ENCODE measurements around the gene CD79A. TPM values are rescaled to one million over a fixed set of nuclear protein-coding genes. Genes with fewer than 3 reads are reported as not detected.

The CD79A gene
- total and polyA plus RNA-seq, 2 donors (not counting 3 experiments of a cell fraction or from before 2014, with no cell fraction given), result 0.32 TPM; not detected in 1

DNA sequence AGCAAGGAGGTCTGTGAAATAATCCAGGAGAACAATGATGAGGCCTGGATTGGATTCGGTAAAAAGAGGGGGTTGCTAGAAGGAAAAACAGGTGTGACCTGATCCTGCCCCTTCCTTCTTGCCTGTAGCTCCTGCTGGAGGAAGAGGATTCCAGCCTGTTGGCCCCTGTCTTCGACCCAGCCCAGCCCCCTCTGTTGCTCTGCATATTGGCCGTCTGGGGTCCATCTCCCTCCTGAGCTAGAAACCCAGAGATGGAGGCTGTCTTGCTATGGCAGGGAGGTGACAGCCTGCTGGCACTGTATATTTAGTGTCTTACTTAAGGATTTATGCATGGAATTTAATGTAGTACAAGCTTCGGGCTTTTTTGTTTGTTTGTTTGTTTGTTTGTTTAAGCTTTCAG is 25.6 kb upstream of the CD79A start:
- TF ChIP-seq FOS (IDR thresholded peaks at IDR 0.05; ENCODE audit: borderline replicate concordance, insufficient read depth, low read length), result no peak
- TF ChIP-seq, protein P1, sequence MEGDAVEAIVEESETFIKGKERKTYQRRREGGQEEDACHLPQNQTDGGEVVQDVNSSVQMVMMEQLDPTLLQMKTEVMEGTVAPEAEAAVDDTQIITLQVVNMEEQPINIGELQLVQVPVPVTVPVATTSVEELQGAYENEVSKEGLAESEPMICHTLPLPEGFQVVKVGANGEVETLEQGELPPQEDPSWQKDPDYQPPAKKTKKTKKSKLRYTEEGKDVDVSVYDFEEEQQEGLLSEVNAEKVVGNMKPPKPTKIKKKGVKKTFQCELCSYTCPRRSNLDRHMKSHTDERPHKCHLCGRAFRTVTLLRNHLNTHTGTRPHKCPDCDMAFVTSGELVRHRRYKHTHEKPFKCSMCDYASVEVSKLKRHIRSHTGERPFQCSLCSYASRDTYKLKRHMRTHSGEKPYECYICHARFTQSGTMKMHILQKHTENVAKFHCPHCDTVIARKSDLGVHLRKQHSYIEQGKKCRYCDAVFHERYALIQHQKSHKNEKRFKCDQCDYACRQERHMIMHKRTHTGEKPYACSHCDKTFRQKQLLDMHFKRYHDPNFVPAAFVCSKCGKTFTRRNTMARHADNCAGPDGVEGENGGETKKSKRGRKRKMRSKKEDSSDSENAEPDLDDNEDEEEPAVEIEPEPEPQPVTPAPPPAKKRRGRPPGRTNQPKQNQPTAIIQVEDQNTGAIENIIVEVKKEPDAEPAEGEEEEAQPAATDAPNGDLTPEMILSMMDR (IDR thresholded peaks at IDR 0.05; ENCODE audit: extremely low read depth in 1 of 2, insufficient read depth in 1 of 2, low read depth in 1 of 2, low read length in 2 of 2), result no peak
- no peak for TF ChIP-seq JUN (IDR thresholded peaks at IDR 0.05; ENCODE audit: borderline replicate concordance, insufficient read depth, insufficient read length, low read depth)
- TF ChIP-seq MYC (IDR thresholded peaks at IDR 0.05; ENCODE audit: low read depth, low read length), result no peak
- TF ChIP-seq GATA2 (IDR thresholded peaks at IDR 0.05; ENCODE audit: insufficient read depth, insufficient read length, low read depth, low read length), result no peak
- no peak for TF ChIP-seq EZH2 (IDR thresholded peaks at IDR 0.05; ENCODE audit: borderline replicate concordance, low read depth, low read length, severe bottlenecking)
- no peak for TF ChIP-seq POLR2A (IDR thresholded peaks at IDR 0.05; ENCODE audit: low read depth, low read length)
- no peak for TF ChIP-seq POLR2AphosphoS5 (IDR thresholded peaks at IDR 0.05; ENCODE audit: insufficient read depth, low read depth, low read length)
- TF ChIP-seq, protein P2, sequence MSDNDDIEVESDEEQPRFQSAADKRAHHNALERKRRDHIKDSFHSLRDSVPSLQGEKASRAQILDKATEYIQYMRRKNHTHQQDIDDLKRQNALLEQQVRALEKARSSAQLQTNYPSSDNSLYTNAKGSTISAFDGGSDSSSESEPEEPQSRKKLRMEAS (IDR thresholded peaks at IDR 0.05; ENCODE audit: insufficient read depth, insufficient read length), result no peak
- Histone ChIP-seq H4K20me1 (replicated peaks; ENCODE audit: control insufficient read depth, extremely low read depth, insufficient read depth, low read length) (no peaks in the 10 kb centered on the region), H3K4me3 (replicated peaks in 1 of 3; ENCODE audit: insufficient read depth in 1 of 3, low read depth in 1 of 3, low read length in 3 of 3) (no peak overlapping the region), H3K4me1 (ENCODE audit: control insufficient read depth, extremely low read depth, insufficient read depth, low read length) (no peaks in the 10 kb centered on the region), H3K36me3 (ENCODE audit: control insufficient read depth in 2 of 2, extremely low read depth in 1 of 2, insufficient read depth in 2 of 2, low read length in 2 of 2) (no peaks in the 10 kb centered on the region), H3K27ac (ENCODE audit: insufficient read depth, low read depth, low read length) (no peak overlapping the region), H2AFZ (ENCODE audit: low read depth, low read length) (no peak overlapping the region), H3K9me3 (replicated peaks; ENCODE audit: control insufficient read depth, insufficient read depth, low read length) (no peaks in the 10 kb centered on the region), H3K4me2 (ENCODE audit: insufficient read depth, low read length) (no peak overlapping the region), H3K9ac (replicated peaks; ENCODE audit: extremely low read depth, insufficient read depth, low read length) (no peak overlapping the region), H3K27me3 (ENCODE audit: control insufficient read depth in 2 of 2, insufficient read depth in 2 of 2, low read length in 2 of 2) (peaks cover 27 to 39% of the 10 kb centered on the region in 2 experiments), H3K9me1 (replicated peaks; ENCODE audit: control insufficient read depth, extremely low read depth, insufficient read depth, low read length) (no peaks in the 10 kb centered on the region), H3K79me2 (ENCODE audit: control insufficient read depth, insufficient read depth, low read length) (no peaks in the 10 kb centered on the region)
- DNase-seq (ENCODE audit: low read depth, low spot score) (no peak), FAIRE-seq (no peak)
- POLR2A ChIA-PET, result interaction anchor here (1.2 kb wide), 1 partner anchor 8 kb away, joined by 4 read pairs; no protein-coding TSS in a partner anchor
- BruUV-seq (replicated peaks), result no TSS peak
- CTCF ChIA-PET, result interaction anchor here (1.2 kb wide), 1 partner anchor 9 kb away, joined by 4 read pairs; the partner anchor contains the start of gene RPS19
- dilution Hi-C loops (cut with MboI; ENCODE audit: extremely low pct_ligation_motif_present, low sequenced_read_pairs) (no loop called here), intact Hi-C loops (cut with micrococcal nuclease) (no loop called here)
